ENCODE results near the gene EDEM1.
"Not testable (repeated sequence)": the region's sequence is repeated elsewhere in the genome, so short reads cannot be mapped to it uniquely, and the experiment has no call there.

Gene EDEM1

DNA sequence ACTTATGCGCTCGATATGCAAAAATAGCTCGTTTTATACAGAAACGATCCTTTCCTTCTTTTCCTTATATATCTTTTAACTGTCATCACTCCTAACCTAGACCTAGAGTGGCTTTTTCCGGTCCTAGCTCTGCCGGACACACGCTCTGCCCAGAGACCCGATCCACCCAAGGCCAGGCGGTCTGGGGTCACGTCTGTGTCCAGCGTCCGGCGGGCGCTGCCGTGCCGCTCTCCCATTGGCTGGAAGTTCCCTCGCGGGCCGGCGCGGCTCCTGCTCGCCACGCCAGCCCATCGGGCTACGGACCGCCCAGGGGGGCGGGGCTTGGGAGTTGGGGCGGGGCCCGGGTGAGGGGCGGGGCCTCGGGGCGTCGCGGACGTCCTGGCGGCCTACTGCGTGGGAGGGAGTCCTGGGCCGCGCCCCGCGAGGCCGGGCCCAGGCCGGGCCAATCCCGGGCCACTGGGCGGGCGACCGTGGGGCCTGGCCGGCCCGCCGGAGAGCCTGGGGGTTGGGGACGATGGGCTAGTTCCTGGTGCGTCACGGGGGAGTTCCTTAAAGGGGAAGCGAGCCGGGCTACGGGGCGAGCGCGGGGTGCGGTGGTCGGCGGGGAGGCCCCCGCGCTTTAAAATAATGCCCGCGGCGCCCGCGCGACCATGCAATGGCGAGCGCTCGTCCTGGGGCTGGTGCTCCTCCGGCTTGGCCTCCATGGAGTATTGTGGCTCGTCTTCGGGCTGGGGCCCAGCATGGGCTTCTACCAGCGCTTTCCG is at the start of gene EDEM1:
Gene EDEM1 (plus strand): TSS at position 552 of the 764 bp plus-strand sequence. CDS start 99 bp downstream, at position 651.
- peak; percentile 87 for DNase-seq (ENCODE audit: low read depth, low spot score)

DNA sequence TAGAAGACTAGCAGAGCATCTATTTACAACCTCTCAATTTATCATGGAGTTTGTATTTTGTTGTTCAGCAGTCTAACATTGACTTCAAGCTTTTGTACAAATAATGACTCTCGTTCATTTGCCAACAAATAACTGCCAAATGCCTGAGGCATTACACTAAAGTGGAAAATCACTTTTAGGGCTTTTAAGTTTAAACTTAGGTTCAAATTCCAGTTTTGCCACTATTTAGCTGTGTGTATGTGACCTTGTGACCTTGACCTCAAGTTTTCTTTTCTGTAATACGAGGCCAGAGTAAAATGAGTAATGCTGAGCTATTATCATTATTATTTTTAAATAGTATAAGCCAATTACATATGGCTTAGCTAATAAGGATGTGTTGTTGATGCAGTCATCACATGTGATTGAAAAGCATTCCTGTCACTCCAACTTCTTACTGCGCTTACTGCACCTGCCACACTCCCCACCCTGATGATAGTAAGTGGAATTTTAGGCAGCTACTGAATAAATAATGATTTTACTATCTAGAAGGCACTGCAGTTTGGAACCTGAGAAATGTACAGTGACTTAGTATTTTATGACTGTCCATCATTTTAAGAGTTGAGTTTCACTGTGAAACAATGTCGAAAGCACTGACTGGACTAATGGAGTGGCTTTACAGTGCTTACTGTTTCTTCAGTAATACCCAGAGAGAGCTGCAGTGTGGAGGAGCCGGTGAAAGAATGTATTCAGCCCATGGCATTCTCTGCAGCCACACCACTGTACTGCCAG is 49.1 kb upstream of the EDEM1 start:
- no peak for DNase-seq (ENCODE audit: low read depth, low spot score)

DNA sequence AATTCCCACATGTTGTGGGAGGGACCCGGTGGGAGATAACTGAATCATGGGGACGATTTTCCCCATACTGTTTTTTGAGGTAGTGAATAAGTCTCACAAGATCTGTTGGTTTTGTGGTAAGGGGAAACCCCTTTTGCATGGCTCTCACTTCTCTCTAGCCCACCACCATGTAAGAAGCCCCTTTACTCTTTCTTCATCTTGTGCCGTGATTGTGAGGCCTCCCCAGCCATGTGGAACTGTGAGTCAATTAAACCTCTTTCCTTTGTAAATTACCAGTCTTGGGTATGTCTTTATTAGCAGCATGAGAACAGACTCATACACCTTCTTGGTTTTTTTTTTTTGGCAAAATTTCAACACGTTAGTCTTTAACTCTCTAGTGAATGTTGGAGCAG is 47.3 kb upstream of the EDEM1 start:
- DNase-seq (ENCODE audit: low read depth, low spot score) = no peak

DNA sequence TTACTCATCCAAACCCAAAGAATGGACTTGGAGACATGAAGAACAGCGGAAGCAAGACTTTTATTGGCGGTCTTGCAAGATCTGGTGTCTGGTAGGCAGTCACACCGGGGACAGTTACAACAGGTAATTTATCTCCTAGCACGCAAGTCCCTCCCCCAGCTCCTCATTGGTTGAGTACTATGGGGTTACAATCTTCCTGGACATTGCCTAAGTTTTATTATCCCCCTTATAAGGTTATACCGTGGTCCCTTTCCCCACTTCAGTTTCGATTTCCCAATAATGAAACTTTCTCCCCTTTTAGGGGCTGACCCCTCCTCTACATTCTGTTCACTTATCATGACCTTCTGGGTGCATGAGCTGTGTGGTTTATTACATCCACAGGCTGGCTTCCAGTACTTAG is 46.7 kb upstream of the EDEM1 start:
- DNase-seq (ENCODE audit: low read depth, low spot score) = no peak

DNA sequence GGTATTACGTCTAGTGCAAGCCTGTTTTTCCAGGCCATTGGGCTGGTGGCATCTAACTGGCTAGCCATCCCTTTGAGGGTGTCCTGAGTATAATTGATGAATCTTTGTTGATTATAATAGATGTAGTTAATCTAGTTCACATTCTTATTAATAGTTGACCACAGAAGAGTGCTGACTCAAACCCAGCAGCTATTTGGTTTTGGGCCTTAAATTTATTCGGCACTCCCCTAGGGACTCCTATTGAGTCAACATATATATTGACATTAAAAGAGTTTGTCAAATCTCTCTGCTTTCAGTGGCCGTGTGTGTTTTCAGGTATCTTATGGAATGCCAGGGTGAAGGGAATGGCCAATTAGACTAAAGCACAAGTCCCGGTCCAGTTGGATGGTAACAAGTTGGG is 45.7 kb upstream of the EDEM1 start:
- DNase-seq (ENCODE audit: low read depth, low spot score) = no peak

DNA sequence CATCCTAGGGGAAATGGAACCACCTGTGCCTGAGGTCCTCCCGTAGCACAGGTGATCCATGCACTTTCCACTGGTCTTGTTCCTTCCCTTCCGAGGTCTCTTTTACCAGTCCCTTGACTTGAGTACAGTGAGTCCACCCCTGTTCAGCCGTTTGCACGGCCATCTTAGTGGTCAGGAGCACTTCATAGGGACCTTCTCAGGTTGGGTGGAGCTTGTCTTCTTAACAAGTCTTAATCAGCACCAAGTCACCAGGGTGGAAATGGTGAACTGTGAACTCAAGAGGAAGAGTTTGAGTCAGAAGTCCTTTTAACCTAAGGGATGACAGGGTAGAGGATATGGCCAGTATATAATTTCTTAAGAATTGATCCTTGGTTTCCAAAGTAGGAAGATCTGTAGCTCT is 44.0 kb upstream of the EDEM1 start:
- DNase-seq (ENCODE audit: low read depth, low spot score) = no peak

DNA sequence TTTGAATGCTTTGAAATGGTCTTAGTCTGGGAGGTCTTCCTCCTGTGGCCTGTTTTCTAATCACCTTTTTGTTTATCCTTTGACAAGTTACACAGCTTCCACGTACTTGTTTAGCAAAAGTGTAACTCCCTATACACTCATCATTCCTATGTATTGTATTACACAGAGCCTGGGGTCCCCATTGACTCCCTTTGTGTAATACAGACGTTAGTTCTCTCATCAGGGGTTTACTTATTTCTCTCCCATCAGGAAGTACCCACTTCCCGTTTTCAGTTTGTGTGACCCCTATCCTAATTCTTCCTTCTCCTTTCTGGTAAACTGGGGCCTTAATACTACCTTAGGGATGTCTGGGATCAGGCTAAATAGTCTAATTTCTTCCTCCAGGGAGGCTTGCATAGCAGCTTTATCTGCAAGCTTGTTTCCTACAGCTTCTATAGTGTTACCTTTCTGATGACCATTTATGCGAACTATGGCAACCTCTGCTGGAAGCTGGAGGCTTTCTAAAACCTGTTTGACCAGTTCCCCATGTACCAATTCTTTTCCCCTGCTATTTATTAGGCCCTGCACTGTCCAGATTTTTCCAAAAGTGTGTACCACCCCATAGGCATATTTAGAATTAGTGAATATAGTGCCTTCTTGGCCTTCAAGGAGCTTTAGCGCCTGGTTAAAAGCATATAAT is 43.1 kb upstream of the EDEM1 start:
- peak; percentile 27 for DNase-seq (ENCODE audit: low read depth, low spot score)

DNA sequence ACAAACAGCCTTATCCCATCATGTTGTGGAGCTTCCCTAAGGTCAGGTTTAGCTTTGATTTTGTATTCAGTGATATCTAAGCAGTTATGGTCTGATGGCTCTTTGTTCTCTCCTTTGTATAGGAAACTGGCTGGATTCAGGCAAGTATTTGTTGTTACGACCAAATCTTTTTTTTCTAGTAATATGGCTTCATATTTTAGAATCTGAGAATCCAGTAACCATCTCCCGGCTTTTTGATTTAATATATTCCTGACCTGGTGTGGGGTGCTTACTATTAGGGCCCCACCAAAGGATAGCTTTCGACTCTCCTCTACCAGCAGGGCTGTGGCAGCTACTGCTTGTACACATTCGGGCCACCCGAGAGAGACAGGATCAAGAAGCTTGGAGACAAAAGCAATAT is 42.4 kb upstream of the EDEM1 start:
- no peak for DNase-seq (ENCODE audit: low read depth, low spot score)

DNA sequence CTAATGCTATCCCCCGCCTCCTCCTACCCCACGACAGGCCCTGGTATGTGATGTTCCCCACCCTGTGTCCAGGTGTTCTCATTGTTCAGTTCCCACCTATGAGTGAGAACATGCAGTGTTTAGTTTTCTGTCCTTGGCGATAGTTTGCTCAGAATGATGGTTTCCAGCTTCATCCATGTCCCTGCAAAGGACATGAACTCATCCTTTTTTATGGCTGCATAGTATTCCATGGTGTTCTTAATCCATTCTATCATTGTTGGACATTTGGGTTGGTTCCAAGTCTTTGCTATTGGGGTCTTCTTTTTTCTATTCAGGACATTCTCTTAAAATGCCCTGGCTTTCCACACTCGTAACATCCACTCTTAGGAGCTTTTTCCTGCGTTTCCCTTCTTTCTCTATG is 40.4 kb upstream of the EDEM1 start:
- DNase-seq (ENCODE audit: low read depth, low spot score) = not testable (repeated sequence)

- DNase-seq (ENCODE audit: low read depth, low spot score) = no peak
Observed at GRCh38 chr3:5149306-5149880, 38.1 kb upstream of the EDEM1 start.

- no peak for DNase-seq (ENCODE audit: low read depth, low spot score)
Observed at GRCh38 chr3:5151586-5151985, 35.9 kb upstream of the EDEM1 start.

DNA sequence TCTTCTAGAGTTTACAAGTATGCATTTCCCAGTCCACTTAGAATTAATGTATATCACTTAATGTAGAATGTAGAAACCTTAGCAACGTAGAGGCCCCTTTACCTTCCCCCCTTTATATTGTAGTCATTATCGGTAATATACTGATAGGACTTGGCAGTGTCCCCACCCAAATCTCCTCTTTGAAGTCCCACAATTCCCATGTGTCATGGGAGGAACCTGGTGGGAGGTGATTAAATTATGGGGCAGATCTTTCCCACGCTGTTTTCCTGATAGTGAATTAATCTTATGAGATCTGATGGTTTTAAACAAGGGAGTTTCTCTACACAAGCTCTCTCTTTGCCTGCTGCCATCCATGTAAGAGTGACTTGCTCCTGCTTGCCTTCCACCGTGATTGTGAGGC is 34.4 kb upstream of the EDEM1 start:
- DNase-seq (ENCODE audit: low read depth, low spot score) = no peak

GRCh38 chr3:5155241-5155640 is 32.3 kb upstream of the EDEM1 start:
- DNase-seq (ENCODE audit: low read depth, low spot score) = no peak

- no peak for DNase-seq (ENCODE audit: low read depth, low spot score)
Observed at GRCh38 chr3:5160321-5160720, 27.2 kb upstream of the EDEM1 start.

GRCh38 chr3:5160940-5161858 is 26.3 kb upstream of the EDEM1 start:
- peak; percentile 15 for DNase-seq (ENCODE audit: low read depth, low spot score)

- no peak for DNase-seq (ENCODE audit: low read depth, low spot score)
Observed at GRCh38 chr3:5162102-5162501, 25.4 kb upstream of the EDEM1 start.

GRCh38 chr3:5165698-5166097 is 21.8 kb upstream of the EDEM1 start:
- DNase-seq (ENCODE audit: low read depth, low spot score) = no peak

DNA sequence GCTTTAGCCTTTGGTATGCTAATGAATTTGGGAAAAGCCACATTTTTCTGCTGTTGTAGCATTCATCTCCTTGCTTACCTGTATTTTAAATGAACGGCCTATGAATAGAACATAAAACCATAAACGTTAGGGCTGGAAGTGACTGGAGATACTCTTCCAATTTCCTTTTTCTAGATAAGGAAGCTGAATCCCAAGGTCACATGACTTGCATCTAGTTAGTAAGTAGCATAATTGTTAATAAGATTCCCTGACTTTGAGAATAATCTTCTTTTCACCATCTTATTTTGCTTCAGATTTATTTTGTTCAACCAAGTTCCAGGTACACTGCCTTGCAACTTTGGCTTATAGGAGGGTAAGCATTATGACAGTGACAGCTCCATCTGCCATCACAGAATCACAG is 20.7 kb upstream of the EDEM1 start:
- DNase-seq (ENCODE audit: low read depth, low spot score) = no peak

DNA sequence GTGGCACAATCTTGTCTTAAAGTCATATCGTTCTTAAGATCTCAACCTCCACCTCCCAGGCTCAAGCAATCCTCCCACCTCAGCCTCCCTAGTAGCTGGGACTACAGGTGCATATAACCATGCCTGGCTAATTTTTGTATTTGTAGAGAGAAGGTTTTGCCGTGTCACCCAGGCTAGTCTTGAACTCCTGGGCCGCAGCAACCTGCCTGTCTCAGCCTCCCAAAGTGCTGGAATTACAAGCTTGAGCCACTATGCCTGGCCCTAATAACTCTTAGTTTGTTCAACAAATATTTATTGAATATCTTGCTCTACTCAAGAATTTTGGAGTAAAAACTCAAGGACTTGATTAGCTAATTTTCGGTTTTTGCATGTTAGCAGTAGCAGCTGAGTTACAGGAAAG is 19.4 kb upstream of the EDEM1 start:
- DNase-seq (ENCODE audit: low read depth, low spot score) = no peak

DNA sequence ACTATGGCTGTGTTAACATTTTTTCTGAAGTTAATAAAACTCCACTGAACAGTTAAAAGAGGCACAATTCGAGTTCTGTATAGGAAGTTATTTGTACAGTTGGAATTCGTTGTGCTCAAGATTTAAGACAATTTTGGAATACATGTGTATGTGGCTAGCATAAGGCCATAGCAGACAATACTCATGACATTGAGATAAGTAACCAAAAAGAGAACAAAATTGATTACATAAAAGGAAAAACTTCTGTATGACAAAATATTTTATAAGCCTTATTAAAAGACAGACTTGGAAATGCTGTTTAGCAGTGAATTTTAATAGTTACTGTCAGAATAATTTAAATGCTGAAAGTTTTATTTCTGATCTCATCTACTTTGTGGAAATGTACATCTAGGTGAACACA is 17.7 kb upstream of the EDEM1 start:
- no peak for DNase-seq (ENCODE audit: low read depth, low spot score)

DNA sequence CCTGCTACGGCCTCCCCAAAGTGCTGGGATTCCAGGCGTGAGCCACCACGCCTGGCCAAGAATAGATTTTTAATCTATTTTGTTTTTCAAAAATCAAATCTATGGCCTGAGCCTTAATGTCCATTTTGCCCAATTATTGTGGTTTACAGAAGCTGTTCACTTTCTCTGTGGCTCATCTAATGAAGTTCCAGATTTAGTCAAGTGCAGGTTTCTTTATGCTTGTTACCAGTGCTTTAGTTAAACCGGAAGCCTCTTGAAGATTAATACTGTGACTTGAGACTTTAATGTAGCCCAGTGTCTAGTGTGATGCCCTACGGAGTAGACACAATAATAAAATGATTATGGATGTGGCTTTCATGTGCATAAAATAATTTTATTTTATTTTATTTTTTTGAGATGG is 16.5 kb upstream of the EDEM1 start:
- no peak for DNase-seq (ENCODE audit: low read depth, low spot score)

Measured in ELF-1 (cell line).